ENCODE data around the gene RERG.

Gene RERG

DNA sequence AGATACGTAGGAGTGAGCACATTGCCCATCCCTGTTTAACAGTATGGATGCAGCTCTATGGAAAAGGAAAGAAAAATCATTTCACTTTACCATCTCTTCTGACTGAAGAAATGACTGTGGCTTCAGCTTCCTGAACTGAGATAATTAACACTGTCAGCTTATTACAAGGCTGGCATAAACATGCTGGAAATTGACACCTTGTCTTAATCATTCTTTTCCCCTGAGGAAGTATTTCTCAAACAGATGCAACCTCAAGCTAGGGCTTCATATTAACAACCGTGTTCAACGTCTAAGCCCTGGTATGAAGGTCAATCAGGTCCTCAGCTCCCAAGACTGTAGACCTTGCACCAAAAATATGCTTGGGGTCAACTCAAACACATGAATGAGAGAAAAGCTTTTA is 25.0 kb downstream of the RERG start:
- H4K20me1 ChIP-seq (ENCODE audit: insufficient read depth), result no peaks in the 10 kb centered on the region
- H3K4me1 ChIP-seq (ENCODE audit: low read depth, poor library complexity, severe bottlenecking), result no peaks in the 10 kb centered on the region
- no peaks in the 10 kb centered on the region for H3K27me3 ChIP-seq (ENCODE audit: insufficient read depth, low read depth)
- H3K36me3 ChIP-seq (ENCODE audit: insufficient read depth), result no peaks in the 10 kb centered on the region
- TF ChIP-seq, protein P1, sequence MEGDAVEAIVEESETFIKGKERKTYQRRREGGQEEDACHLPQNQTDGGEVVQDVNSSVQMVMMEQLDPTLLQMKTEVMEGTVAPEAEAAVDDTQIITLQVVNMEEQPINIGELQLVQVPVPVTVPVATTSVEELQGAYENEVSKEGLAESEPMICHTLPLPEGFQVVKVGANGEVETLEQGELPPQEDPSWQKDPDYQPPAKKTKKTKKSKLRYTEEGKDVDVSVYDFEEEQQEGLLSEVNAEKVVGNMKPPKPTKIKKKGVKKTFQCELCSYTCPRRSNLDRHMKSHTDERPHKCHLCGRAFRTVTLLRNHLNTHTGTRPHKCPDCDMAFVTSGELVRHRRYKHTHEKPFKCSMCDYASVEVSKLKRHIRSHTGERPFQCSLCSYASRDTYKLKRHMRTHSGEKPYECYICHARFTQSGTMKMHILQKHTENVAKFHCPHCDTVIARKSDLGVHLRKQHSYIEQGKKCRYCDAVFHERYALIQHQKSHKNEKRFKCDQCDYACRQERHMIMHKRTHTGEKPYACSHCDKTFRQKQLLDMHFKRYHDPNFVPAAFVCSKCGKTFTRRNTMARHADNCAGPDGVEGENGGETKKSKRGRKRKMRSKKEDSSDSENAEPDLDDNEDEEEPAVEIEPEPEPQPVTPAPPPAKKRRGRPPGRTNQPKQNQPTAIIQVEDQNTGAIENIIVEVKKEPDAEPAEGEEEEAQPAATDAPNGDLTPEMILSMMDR (conservative IDR thresholded peaks at IDR 0.05; ENCODE audit: low read depth, low read length), result no peak
- H3K9ac ChIP-seq, result no peak overlapping the region
- H3K79me2 ChIP-seq (ENCODE audit: insufficient read depth, low read depth), result no peaks in the 10 kb centered on the region
- H2AFZ ChIP-seq (ENCODE audit: low read depth), result no peak overlapping the region
- no peak overlapping the region for H3K27ac ChIP-seq
- no peak overlapping the region for H3K4me3 ChIP-seq (IDR thresholded peaks at IDR 0.05; ENCODE audit: insufficient read depth, low read depth, low read length)
- no peak overlapping the region for H3K4me2 ChIP-seq

DNA sequence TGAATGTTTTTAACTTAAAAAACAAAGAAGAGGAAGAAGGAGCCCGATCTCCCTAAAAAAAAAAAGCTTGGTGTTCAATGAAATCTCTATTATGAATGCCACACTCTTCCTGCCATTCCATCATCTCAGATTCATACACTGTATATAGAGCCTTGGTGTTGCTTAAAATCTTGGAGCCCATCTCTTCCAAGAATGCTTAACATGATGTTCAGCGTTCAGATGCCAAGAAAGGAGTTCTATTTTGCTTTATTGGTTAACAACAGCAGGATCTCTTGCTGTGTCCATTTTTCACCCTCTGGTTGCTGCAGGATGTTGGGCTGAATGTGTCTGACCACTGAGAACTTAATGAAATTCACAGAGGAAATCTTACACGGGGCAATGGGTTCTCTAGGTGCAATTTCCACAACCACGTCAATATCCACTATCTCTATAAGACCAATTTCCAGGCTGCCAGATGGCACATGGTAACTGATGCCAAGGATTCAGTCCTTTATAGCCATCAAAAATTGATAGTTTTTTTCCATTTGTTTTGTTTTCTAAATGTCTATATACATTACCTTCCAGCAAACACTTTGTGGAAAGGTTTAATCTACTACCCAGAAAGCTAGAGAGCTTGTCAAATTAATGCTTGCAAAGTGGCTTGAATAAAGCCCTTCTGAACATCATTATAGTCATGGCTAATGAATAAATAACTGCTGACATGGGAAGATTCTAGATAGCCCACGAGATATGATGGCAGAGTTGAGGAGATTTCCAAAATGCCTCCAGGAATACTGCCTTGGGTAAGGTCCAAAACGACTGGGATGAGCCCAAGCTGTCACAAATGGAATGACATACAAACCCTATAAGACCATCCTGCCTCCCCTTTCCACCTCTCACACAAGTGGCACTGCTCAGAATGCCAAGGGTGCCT is 26.5 kb downstream of the RERG start:
- H3K79me2 ChIP-seq (ENCODE audit: insufficient read depth, low read depth), result no peaks in the 10 kb centered on the region
- H4K20me1 ChIP-seq (ENCODE audit: insufficient read depth), result no peaks in the 10 kb centered on the region
- H3K4me1 ChIP-seq (ENCODE audit: low read depth, poor library complexity, severe bottlenecking), result no peaks in the 10 kb centered on the region
- H3K27me3 ChIP-seq (ENCODE audit: insufficient read depth, low read depth), result no peaks in the 10 kb centered on the region
- H3K36me3 ChIP-seq (ENCODE audit: insufficient read depth), result no peaks in the 10 kb centered on the region
- no peak overlapping the region for H3K4me3 ChIP-seq (IDR thresholded peaks at IDR 0.05; ENCODE audit: insufficient read depth, low read depth, low read length)
- H3K27ac ChIP-seq, result no peak overlapping the region
- no peak overlapping the region for H3K9ac ChIP-seq
- TF ChIP-seq, protein P1 (conservative IDR thresholded peaks at IDR 0.05; ENCODE audit: low read depth, low read length), result no peak
- no peak overlapping the region for H2AFZ ChIP-seq (ENCODE audit: low read depth)
- H3K4me2 ChIP-seq, result no peak overlapping the region

DNA sequence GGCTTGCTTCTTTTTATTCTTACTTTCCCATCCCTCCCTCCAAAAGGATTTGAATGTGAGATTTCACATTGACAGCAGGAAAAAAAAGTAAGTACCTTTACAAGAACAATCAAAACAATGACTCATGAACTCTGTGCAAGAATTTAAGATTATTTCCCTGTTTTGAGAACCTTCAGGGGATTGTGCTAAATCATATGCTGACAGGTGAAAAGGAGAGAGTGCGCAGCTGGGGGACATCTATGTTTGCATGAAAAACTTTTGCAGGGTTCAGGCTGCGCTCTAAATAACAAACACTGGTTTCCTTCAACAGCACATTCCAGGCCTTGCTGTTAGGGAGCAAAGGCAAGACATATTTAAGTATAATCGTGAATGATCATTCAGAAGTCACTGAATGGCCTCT is 27.3 kb downstream of the RERG start:
- H3K4me2 ChIP-seq, result no peak overlapping the region
- H3K79me2 ChIP-seq (ENCODE audit: insufficient read depth, low read depth), result no peaks in the 10 kb centered on the region
- no peak overlapping the region for H3K9ac ChIP-seq
- no peaks in the 10 kb centered on the region for H4K20me1 ChIP-seq (ENCODE audit: insufficient read depth)
- no peaks in the 10 kb centered on the region for H3K36me3 ChIP-seq (ENCODE audit: insufficient read depth)
- H3K27me3 ChIP-seq (ENCODE audit: insufficient read depth, low read depth), result no peaks in the 10 kb centered on the region
- no peaks in the 10 kb centered on the region for H3K4me1 ChIP-seq (ENCODE audit: low read depth, poor library complexity, severe bottlenecking)
- no peak overlapping the region for H3K27ac ChIP-seq
- TF ChIP-seq, protein P1 (conservative IDR thresholded peaks at IDR 0.05; ENCODE audit: low read depth, low read length), result no peak
- H2AFZ ChIP-seq (ENCODE audit: low read depth), result no peak overlapping the region
- no peak overlapping the region for H3K4me3 ChIP-seq (IDR thresholded peaks at IDR 0.05; ENCODE audit: insufficient read depth, low read depth, low read length)

DNA sequence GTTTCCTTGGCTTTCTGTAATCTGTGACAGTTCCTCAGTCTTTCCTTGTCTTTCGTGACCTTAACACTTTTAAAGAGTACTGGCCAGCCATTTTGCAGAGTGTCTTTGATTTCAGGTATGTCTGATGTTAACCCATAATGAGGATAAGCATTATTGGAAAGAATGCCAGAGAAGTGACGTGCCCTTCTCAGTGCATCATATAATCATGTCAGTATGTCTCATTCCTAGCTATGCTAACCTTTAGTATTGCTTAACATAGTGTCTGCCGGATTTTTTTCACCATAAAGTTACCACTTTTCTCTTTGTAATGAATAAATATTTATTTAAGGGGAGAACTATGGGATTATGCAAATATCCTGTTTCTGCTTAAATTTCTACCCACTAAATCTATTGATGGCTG is 28.5 kb downstream of the RERG start:
- Histone ChIP-seq H2AFZ (ENCODE audit: low read depth) (no peak overlapping the region), H3K27me3 (ENCODE audit: insufficient read depth, low read depth) (no peaks in the 10 kb centered on the region), H3K4me3 (IDR thresholded peaks at IDR 0.05; ENCODE audit: insufficient read depth, low read depth, low read length) (no peak overlapping the region), H3K79me2 (ENCODE audit: insufficient read depth, low read depth) (no peaks in the 10 kb centered on the region), H3K4me2 (no peak overlapping the region), H3K4me1 (ENCODE audit: low read depth, poor library complexity, severe bottlenecking) (no peaks in the 10 kb centered on the region), H3K9ac (no peak overlapping the region), H3K27ac (no peak overlapping the region), H4K20me1 (ENCODE audit: insufficient read depth) (no peaks in the 10 kb centered on the region), H3K36me3 (ENCODE audit: insufficient read depth) (no peaks in the 10 kb centered on the region)
- TF ChIP-seq, protein P1 (conservative IDR thresholded peaks at IDR 0.05; ENCODE audit: low read depth, low read length), result no peak

Data from KMS-11 (cell line).